Caco-2 (cell line): ENCODE results near the gene TEAD1. TPM values are rescaled to one million over a fixed set of nuclear protein-coding genes. Genes with fewer than 3 reads are reported as not detected.

Source experiments
- BruUV-seq: library from RNA; stranded (reverse); fragments of 400-500 nt; replicated peaks from 2 replicates; lab custom pipeline; 2021; lab: Mats Ljungman, UMichigan
- CTCF ChIA-PET: fragments of 300-600 bp; sonication (Branson Sonifier 250); formaldehyde crosslinking; loops from one replicate; lab custom pipeline; 2022; ENCODE audit warnings: antibody characterized with exemption; lab: Charles Lee
- POLR2A ChIA-PET: fragments of 300-600 bp; sonication (Branson Sonifier 250); formaldehyde crosslinking; loops from one replicate; lab custom pipeline; 2022; ENCODE audit warnings: antibody characterized with exemption; lab: Charles Lee
- DNase-seq, 2 experiments: peaks; one replicate each; pipeline versions ENCODE4 v3.0.0 to v3.0.0-alpha.2; 2020 to 2022
- H3K27me3 ChIP-seq: replicated peaks from 2 replicates; pipeline ENCODE4 v1.6.0; 2011; ENCODE audit warnings: low read length; ENCODE audit not compliant: control insufficient read depth, insufficient read depth
- H3K36me3 ChIP-seq: 2 replicates; pipeline ENCODE4 v1.5.1; 2011; ENCODE audit warnings: low read length; ENCODE audit not compliant: control insufficient read depth, insufficient read depth
- H3K4me1 ChIP-seq: fragments of 250-450 bp; sonication (Bioruptor Pico); 2 replicates; pipeline ENCODE4 v1.5.1; 2020; ENCODE audit warnings: mild to moderate bottlenecking
- H3K4me3 ChIP-seq: 2 replicates; pipeline ENCODE4 v1.5.1; 2011; ENCODE audit warnings: low read depth, mild to moderate bottlenecking, control low read depth, low read length
- H3K9me3 ChIP-seq: fragments of 250-450 bp; sonication (Bioruptor Pico); 2 replicates; pipeline ENCODE4 v1.5.1; 2020; ENCODE audit warnings: mild to moderate bottlenecking, moderate library complexity
- H3K27ac Mint-ChIP-seq: one replicate; pipeline ENCODE4 v1.8.0; 2022; ENCODE audit warnings: mixed read lengths; ENCODE audit not compliant: unreplicated experiment
- H3K27me3 Mint-ChIP-seq: one replicate; pipeline ENCODE4 v1.8.0; 2022; ENCODE audit warnings: mixed read lengths; ENCODE audit not compliant: insufficient read depth, unreplicated experiment
- H3K36me3 Mint-ChIP-seq: one replicate; pipeline ENCODE4 v1.8.0; 2022; ENCODE audit warnings: mild to moderate bottlenecking, mixed read lengths; ENCODE audit not compliant: insufficient read depth, unreplicated experiment
- H3K4me1 Mint-ChIP-seq: one replicate; pipeline ENCODE4 v1.8.0; 2022; ENCODE audit warnings: low read depth, mixed read lengths; ENCODE audit not compliant: unreplicated experiment
- H3K4me3 Mint-ChIP-seq: one replicate; pipeline ENCODE4 v1.8.0; 2022; ENCODE audit warnings: mild to moderate bottlenecking, moderate library complexity, mixed read lengths; ENCODE audit not compliant: unreplicated experiment
- H3K9me3 Mint-ChIP-seq: one replicate; pipeline ENCODE4 v1.8.0; 2022; ENCODE audit warnings: mixed read lengths; ENCODE audit not compliant: unreplicated experiment
- CTCF ChIP-seq, 2 experiments: fragments of 200-600 bp in 1 of 2; IDR thresholded peaks; 1 replicate in 1 of 2; 2 replicates in 1 of 2; pipeline versions ENCODE4 v1.5.1 to v1.8.0; 2011 to 2022; ENCODE audit warnings: antibody characterized with exemption in 1 of 2, control low read depth in 1 of 2, inconsistent platforms in 1 of 2, low read depth in 1 of 2, low read length in 1 of 2, mild to moderate bottlenecking in 1 of 2, moderate library complexity in 1 of 2; ENCODE audit not compliant: insufficient read depth in 1 of 2, severe bottlenecking in 1 of 2, unreplicated experiment in 1 of 2
- intact Hi-C: fragments of 100-400 bp; cut with micrococcal nuclease; formaldehyde crosslinking; loops from one replicate; pipeline ENCODE4 v1.10.0; 2022; ENCODE audit not compliant: unreplicated experiment
- total RNA-seq: library from RNA; stranded (reverse); gene quantifications from 2 replicates; pipeline ENCODE4 v1.2.3, GENCODE V29; 2022

TEAD1 gene
- total RNA-seq, 1 experiment from 2014 or later, result 144 TPM

GRCh38 chr11:12799334-12799835, 125.2 kb downstream of the TEAD1 start:
- H3K9me3 ChIP-seq, result no peaks in the 10 kb centered on the region
- H3K27me3 ChIP-seq, result no peaks in the 10 kb centered on the region
- Mint-ChIP-seq H3K4me3 (peak overlapping the region; percentile 72), H3K4me1 (peaks cover 66% of the 10 kb centered on the region), H3K9me3 (no peaks in the 10 kb centered on the region), H3K27me3 (no peaks in the 10 kb centered on the region), H3K36me3 (peaks cover 56% of the 10 kb centered on the region), H3K27ac (peak overlapping the region; percentile 98)
- CTCF ChIA-PET, result interaction anchor here (0.6 to 1.1 kb wide), 4 partner anchors 17 to 112 kb away, joined by 3 to 7 read pairs (median 4); no protein-coding TSS in a partner anchor
- no peaks in the 10 kb centered on the region for H3K36me3 ChIP-seq
- H3K4me3 ChIP-seq, result no peak overlapping the region
- intact Hi-C loops, result no loop called here
- no peak for DNase-seq
- no TSS peak for BruUV-seq
- POLR2A ChIA-PET, result interaction anchor here (0.9 to 1.5 kb wide), 3 partner anchors 15 to 31 kb away, joined by 3 to 11 read pairs (median 9); no protein-coding TSS in a partner anchor
- no peak for TF ChIP-seq CTCF (IDR thresholded peaks at IDR 0.05; ENCODE audit: insufficient read depth in 1 of 2, low read depth in 1 of 2, low read length in 1 of 2, severe bottlenecking in 1 of 2, unreplicated experiment in 1 of 2)
- peaks cover 58% of the 10 kb centered on the region for H3K4me1 ChIP-seq

- H3K9me3 ChIP-seq, result no peaks in the 10 kb centered on the region
- no peaks in the 10 kb centered on the region for H3K9me3 Mint-ChIP-seq
- ChIA-PET POLR2A (interaction anchor here (0.9 to 1.5 kb wide), 3 partner anchors 14 to 32 kb away, joined by 3 to 11 read pairs (median 9); no protein-coding TSS in a partner anchor), CTCF (interaction anchor here (0.6 to 1.1 kb wide), 6 partner anchors 16 to 113 kb away, joined by 3 to 7 read pairs (median 4); no protein-coding TSS in a partner anchor)
- H3K4me3 Mint-ChIP-seq, result peak overlapping the region; percentile 72
- no peaks in the 10 kb centered on the region for H3K27me3 Mint-ChIP-seq
- intact Hi-C loops, result loop anchor here (1.0 kb wide), 1 partner anchor 45 kb away; no protein-coding TSS in a partner anchor
- H3K36me3 ChIP-seq, result no peaks in the 10 kb centered on the region
- H3K27me3 ChIP-seq, result no peaks in the 10 kb centered on the region
- H3K4me3 ChIP-seq, result peak overlapping the region; percentile 11
- H3K36me3 Mint-ChIP-seq, result peaks cover 52% of the 10 kb centered on the region
- H3K27ac Mint-ChIP-seq, result peak overlapping the region; percentile 98
- TF ChIP-seq CTCF (IDR thresholded peaks at IDR 0.05; ENCODE audit: insufficient read depth in 1 of 2, low read depth in 1 of 2, low read length in 1 of 2, severe bottlenecking in 1 of 2, unreplicated experiment in 1 of 2), result no peak
- peaks cover 62% of the 10 kb centered on the region for H3K4me1 ChIP-seq
- peak; percentile 77 to 82 for DNase-seq
- H3K4me1 Mint-ChIP-seq, result peaks cover 74% of the 10 kb centered on the region
- no TSS peak for BruUV-seq
Measured at GRCh38 chr11:12800032-12800671, 125.9 kb downstream of the TEAD1 start.

- Mint-ChIP-seq H3K36me3 (peaks cover 52% of the 10 kb centered on the region), H3K27me3 (no peaks in the 10 kb centered on the region), H3K4me1 (peaks cover 81% of the 10 kb centered on the region), H3K9me3 (no peaks in the 10 kb centered on the region), H3K27ac (peak overlapping the region; percentile 98), H3K4me3 (peak overlapping the region; percentile 72)
- H3K27me3 ChIP-seq, result no peaks in the 10 kb centered on the region
- POLR2A ChIA-PET, result interaction anchor here (1.1 to 3.4 kb wide), 3 partner anchors 27 to 32 kb away, joined by 3 to 15 read pairs (median 9); no protein-coding TSS in a partner anchor
- no peak overlapping the region for H3K4me3 ChIP-seq
- BruUV-seq, result no TSS peak
- no peaks in the 10 kb centered on the region for H3K36me3 ChIP-seq
- DNase-seq, result no peak
- peaks cover 69% of the 10 kb centered on the region for H3K4me1 ChIP-seq
- no peak for TF ChIP-seq CTCF (IDR thresholded peaks at IDR 0.05; ENCODE audit: insufficient read depth in 1 of 2, low read depth in 1 of 2, low read length in 1 of 2, severe bottlenecking in 1 of 2, unreplicated experiment in 1 of 2)
- H3K9me3 ChIP-seq, result no peaks in the 10 kb centered on the region
- intact Hi-C loops, result loop anchor here (1.0 kb wide), 1 partner anchor 44 kb away; no protein-coding TSS in a partner anchor
- CTCF ChIA-PET, result interaction anchor here (0.5 to 0.6 kb wide), 2 partner anchors 9 to 81 kb away, joined by 3 to 5 read pairs; no protein-coding TSS in a partner anchor
Measured at GRCh38 chr11:12800871-12801270, 126.7 kb downstream of the TEAD1 start.
